ENCODE data around the gene ADAMTSL1.

Gene ADAMTSL1

DNA sequence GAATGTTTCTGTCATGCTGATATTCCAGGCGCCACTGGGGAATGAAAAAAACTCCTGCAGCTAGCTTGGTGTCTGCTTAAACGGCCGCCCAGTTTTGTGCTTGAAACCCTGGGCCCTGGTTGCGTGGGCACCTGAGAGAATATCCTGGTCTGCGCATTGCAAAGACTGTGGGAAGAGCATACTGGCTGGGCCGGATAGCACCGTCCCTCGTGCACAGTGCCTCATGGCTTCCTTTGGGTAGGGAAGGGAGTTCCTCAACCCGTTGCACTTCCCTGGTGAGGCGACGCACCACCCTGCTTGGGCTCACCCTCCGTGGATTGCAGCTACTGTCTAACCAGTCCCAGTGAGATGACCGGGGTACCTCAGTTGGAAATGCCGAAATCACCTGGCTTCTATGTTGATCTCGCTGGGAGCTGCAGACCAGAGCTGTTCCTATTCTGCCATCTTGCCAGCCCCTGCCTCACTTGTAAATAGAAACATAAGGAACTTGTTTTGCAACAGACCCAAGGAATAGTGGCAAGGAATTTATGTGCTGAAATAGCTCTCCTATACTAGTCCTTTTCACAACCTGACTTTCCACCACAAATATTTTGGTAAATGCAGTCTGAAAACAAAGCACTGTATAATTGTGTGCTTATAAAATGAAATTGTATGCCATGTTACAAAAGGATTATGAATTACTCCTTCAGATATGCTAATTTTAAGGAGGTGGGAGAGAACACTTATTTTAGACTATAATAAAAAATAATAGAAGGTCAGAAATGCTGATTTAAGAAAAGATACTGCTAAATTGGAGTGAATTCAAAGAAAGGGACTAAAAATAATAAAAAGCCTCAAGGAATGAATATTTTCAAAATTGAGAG is 90.3 kb downstream of the ADAMTSL1 start:
- no peak for DNase-seq

DNA sequence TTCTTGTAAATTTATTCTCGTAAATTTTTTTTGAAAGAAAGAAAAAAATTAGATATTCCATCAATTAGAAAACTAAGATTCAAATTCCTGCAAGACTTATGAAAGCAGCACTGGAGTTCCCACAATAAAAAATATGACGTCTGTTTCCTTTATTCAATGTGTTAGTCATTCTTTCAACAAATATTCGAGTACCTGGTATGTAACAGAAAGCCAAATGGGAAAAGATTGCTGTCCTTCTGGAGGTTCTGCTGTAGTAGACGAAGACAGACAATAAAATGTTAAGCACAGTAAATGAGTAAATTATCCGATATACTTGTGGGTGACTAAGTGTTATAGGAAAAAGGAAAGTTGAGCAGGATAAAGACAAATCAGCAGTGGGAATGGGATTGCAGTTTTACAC is 92.2 kb downstream of the ADAMTSL1 start:
- DNase-seq, result no peak

DNA sequence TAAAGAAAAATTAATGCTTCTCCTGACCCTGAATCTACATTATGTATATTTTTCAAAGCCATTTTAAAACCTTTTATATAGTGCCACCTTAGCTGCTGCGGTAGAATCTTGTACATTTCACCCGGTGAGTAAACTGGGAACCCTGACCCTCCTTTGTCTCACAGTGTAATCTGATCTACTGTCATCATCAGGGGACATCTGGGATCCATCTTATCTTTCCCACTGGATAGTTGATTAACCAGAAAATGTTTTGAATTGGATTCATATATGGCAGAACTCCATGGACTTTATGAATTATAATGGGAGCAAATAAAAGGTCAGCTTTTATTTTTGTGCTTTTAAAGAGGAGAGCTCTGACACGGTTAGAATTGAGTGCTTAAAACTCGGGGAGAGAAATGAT is 95.0 kb downstream of the ADAMTSL1 start:
- DNase-seq, result peak; percentile 87

DNA sequence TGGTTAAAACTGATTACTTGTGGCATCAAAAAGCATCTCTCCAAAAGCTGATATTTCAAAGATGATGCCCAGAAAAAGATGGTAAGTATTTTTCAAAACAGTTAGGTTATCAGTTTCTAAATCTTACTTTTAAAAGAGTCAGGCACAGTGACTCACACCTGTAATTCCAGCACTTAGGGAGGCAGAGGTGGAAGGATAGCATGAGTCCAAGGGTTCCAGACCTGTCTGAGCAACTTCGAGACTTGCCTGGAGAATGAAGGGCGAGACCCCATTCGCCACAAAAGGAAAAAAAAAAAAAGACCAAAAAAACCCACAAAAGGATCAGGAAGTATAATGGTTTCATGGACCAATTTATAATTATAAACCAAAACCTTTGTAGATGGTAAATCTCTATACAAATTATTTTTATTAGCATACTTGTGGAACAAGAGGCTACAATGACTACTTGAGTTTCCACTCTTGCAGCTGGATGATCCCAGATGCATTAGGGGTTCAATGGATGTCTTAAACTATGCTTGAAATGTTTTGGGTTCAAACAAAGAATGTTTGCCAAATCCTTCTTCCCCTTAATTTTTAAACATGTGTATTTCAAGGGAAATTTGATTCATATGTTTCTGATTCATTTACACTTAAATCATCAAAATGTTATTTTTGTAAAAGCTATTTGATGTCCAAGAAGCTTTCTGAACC is 96.1 kb downstream of the ADAMTSL1 start:
- no peak for DNase-seq

DNA sequence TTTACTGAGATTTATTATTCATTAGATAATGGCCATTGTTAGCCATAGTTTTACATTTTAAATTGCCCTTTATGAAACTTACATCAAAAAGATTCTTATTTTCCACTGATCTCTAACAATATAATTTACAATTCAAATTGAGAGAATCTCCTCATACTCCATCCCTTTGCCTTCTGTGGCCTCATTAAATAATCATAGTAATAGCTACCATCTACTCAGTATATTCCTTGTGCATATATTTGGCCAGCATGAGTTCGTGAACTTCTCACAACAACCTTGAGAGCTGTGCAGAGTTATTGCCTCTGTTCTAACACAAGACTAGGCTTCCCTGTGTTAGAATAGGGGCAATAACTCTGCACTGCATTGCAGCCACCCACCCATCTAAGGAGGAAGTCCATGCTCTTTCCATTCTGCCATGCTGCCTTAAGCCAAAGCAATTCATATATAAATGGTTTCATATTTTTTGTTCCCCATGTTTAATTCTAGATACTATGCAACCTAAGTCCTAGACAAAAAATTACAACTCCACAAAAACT is 99.1 kb downstream of the ADAMTSL1 start:
- DNase-seq, result no peak

DNA sequence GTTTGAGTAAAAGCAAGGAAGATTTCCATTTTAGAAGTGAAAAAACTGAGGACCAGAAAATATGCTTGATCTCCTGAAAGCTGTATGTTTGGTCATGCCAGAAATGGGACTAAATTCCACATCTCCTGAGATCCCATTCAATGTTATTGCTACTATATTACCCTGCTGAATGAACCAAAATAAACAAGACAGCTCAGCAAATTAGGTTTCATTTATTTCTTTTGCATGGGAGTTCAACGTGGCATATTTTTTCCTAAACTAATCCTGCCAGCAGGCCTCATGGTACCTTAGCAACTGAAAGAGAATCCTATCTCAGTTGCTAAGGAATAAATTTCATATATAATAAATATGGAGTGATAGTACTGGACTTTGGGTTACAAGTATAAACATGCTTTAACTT is 101.7 kb downstream of the ADAMTSL1 start:
- no peak for DNase-seq

DNA sequence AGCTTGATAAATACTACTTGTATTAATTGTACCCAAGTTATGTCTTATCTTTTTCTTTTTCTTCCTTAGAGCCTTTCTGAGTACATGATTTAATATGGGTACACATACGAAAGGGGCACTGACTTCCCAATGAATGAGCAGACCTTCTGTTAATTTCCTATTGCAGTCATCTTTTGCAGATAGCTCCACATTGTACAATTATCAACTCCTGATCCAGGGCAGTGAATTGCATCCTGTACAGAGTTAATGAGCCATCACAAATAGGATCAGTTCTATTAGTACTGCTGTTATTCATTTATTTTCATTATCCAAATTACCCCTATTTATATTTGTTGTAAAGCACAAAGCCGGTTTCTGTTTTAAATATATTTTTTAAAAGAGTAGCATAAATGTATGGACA is 105.6 kb downstream of the ADAMTSL1 start:
- peak; percentile 35 for DNase-seq

DNA sequence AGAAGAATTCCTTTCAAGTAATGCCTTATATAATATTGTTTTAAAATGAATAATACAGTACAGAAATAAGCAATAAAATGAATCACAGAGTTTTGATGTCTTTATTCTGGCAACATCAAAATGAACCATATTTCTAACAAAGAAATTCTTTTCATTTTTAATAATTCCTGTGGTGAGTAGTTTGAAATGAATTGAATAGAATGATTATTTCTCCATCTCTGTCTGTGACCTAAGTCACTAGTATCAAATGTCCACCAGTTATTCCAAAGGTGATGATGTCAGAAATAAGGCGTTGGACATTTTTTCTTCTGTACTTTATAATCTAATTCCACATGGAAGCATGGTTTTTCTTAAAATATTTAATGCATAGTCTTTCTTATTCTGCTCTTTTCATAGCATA is 106.2 kb downstream of the ADAMTSL1 start:
- no peak for DNase-seq

DNA sequence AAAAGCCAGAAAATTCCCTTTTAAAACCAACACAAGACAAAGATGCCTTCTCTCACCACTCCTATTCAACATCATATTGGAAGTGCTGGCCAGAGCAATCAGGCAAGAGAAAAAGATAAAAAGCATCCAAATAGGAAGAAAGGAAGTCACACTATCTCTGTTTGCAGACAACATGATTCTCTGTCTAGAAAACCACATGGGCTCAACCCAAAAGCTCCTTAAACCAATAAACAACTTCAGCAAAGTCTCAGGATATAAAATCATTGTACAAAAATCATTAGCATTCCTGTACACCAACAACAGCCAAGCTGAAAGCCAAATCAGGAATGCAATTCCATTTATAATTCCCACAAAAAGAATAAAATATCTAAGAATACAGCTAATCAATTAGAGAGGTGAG is 112.0 kb downstream of the ADAMTSL1 start:
- no peak for DNase-seq

DNA sequence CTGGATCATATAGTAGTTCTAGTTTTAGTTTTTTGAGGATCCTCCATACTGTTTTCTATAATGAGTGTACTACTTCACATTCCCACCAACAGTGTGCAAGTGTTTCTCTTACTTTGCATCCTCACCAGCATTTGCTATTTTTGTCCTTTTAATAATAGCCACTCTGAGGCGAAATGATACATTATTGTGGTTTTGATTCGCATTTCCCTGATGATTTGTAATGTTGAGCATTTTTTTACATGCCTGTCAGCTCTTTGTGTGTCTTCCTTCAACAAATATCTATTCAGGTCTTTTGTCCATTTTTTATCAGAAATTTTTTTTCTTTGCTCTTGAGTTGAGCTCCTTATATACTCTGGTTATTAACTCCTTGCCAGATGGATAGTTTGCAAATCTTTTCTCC is 114.0 kb downstream of the ADAMTSL1 start:
- DNase-seq, result no peak

DNA sequence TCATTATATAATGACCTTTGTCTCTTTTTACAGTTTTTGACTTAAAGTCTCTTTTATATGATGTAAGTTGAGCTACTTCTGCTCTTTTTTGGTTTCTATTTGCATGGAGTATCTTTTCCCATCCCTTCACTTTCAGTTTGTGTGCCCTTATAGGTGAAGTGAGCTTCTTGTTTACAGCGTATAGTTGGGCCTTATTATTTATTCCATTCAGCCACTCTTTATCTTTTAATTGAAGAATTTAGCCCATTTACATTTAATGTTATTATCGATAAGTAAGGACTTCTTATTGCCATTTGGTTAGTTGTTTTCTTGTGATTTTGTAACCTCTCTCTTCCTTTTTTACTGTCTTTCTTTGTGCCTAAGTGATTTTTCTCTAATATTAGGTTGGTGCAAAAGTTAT is 117.3 kb downstream of the ADAMTSL1 start:
- DNase-seq, result no peak

DNA sequence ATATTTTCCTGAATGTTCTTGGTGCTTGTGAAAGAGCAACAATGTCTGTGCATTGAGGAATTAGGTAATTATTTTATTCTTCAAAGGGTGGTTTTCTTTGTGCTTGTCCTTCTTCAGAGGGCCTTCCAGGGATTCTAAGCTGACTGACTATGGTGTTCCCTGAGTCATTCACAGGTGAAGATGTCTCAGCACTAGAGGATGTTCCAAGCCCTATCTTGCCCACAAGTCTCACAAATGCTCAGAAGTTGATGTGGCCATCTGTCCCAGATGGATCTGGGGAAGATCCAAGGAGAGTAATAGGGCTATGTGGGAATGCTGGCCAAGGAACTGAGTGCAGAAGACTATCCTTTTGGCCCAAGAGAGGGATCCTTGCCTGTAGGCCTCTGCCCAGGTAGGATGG is 120.9 kb downstream of the ADAMTSL1 start:
- no peak for DNase-seq

DNA sequence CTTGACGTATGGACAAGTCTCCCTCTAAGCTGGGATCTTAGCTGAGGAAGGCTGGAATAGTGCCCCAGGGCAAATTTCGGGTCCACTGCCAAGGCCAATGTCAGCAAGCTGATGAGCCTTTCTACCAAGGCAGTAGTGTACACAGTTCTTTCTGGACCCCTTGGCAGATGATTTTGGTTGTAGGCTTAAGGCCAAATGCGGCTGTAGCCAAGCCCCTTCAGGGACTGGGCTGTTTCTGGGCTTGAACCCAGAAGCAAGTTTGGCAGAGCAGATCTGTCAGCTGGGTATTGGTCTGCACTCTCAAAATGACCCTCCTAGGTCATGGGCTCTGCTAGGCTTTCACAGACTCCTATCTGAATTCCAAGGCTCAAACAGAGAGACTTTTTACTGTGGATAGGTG is 121.6 kb downstream of the ADAMTSL1 start:
- DNase-seq, result no peak

DNA sequence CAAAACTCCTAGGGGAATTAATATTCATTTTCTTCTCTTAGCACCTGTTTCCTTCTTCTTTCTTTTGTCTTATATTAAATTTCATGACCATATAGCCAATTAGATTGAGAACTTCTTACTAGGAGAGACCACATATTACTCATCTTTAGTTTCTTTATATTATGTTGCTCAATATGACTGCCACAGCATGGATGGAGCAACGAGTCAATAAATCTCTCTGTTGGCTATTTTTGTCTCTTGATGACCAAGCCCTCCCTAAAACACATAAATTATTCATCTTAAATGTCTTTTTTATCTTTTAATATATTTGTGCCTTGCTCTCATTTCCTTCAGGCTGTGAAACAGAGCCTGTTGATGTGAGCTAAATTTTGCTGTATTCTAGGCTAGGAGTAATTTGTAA is 123.0 kb downstream of the ADAMTSL1 start:
- DNase-seq, result no peak

DNA sequence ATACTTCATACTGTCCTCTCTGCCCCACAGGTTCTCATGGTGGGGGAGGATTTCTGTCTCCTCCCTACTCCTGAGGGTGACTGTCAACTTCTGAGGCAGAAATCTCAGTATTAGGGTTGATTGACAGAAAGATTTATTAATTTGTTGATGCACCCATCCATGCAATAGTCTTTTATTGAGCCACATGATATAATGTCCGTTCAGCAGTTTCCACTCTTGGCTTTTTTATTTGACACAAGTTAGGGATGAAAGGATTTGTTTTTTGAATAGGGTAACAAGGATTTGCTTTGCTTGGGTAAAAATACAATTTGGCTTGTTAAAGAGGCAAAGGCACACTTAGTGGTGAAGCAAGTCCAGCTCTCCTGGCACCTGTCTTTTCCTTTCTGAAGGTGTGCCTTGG is 125.0 kb downstream of the ADAMTSL1 start:
- no peak for DNase-seq

DNA sequence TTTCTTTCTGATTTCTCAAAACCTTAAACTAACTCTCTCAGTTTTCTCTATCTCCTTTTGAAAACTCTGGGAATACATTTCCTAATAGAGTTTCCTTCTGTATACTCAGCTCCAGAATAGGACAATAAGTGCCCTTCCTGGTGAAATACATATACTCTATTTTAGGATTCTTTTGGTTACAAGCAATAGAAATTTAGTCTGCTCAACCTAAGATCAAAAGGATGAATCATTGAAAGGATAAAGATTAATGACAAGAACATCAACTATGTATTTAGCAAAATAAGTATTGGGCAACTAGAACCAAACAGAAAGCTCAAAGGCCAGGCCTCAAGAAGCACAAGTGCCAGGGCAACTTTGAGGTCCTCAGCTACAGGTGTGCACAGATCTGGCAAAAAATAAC is 127.1 kb downstream of the ADAMTSL1 start:
- DNase-seq, result no peak

DNA sequence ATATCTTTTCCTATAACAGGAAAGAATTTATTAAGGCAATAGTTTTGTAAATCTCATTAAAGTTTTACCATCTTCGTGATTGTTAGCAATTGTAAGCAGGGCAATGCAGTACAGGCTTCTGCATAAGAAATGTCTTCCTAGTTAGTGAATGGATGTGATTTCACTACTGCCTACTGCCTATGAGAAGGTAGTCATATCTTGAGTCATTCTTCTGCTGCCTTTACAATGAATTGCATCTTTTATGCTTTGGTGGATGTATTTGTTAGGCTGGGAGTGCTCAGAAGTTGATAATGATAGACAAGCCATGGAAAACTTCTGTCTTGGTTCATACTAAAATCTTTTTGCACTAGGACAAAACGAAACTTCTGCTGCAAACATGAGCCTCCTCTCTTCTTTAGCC is 128.0 kb downstream of the ADAMTSL1 start:
- no peak for DNase-seq

DNA sequence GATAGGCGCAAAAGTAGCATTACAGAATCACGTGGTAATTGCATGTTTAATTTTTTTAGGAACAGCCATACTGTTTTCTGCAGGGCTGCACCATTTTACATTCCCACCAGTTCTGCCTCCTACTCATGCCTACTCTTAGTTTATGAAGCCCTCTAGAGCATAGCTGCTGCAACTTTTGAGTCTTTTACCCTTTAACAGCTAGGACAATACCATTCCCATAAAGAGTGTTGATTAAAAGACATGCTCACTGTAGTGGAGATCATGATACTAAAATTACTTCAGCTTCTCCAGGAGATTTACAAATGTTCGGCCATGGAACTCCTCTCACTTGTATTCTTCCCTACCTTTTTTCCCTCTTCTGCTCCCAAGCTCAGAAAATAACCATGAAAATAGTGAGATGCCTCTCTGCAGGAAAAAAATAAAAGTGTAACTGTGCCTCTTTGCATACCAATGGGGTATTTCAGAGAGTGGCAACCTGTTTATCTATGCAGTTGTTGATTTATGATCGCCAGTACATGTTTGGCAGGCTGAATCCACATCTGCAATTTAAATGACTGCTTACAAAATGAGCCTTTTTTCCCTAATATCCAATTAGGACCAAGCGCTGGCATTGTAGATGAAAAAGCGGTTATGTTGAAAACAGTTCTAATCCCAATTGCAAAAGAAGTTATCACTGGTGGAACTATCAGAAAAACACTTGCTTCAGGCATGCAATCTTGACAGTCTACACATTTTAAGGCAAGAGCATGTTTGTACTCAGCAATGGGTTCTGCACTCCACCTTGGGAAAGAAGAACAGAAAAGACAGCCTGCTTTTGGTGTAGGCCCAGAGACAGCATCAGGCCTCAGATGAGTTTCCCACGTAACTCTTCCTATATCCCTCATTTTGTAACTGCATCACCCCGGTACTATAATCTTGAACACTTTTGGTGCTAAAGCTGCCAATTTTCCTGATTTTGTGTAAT is 131.1 kb downstream of the ADAMTSL1 start:
- DNase-seq, result no peak

DNA sequence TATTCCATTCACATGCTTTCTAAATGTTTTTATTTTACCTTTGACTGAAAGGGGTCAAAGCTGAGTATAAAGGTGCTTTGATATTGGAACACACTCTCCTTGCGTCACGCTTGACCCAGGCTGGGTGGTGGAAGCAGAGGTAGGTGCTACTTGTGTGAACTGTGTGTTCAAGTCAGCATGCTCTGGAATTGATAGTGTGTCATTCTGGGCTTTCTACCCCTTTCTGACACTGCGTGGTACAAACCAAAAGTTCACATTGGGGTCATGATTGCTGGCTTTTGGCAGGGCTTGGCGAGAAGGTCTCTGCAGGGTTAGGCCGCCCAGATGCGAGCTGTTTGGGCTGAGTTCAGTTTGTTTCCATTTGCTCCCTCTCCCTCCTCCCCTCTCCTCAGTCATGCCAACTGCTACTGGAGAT is 131.8 kb downstream of the ADAMTSL1 start:
- DNase-seq, result no peak

DNA sequence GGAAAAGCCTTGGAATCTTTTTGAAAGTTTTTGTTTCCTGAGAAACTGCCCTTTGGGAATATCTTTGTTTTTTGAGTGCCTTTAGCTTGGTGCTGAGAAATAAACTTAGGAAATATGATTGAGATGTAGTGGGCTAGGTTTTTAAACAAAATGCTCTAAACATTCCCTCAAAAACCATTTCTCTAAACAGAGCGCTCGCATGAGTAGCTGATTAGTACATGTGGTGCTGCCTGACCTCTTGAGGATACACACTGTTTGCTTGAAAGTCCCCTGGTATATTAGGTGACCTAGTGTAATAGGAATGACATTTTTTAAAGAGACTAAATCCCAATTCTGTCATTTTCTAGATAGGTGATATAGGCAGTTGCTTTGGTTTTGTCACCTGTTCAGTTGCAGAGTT is 132.3 kb downstream of the ADAMTSL1 start:
- no peak for DNase-seq

DNA sequence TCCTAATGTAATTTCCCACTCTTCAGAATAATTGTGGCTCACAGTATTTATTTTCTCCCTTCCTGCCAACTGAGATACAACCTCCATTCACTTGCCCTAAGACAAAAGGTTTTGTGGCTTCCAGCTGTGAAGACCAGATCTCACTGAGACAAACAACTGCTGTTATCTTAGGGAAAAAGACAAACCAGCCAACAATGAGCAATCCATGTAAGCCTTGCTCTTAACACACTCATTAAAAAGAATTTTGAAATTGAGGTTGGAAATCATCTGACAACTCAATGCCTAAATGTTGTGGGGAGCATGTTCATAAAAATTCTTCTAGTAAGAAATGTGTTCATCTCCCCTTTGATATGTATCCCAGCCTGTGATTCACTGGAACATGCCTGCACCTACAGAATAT is 132.9 kb downstream of the ADAMTSL1 start:
- peak; percentile 85 for DNase-seq

DNA sequence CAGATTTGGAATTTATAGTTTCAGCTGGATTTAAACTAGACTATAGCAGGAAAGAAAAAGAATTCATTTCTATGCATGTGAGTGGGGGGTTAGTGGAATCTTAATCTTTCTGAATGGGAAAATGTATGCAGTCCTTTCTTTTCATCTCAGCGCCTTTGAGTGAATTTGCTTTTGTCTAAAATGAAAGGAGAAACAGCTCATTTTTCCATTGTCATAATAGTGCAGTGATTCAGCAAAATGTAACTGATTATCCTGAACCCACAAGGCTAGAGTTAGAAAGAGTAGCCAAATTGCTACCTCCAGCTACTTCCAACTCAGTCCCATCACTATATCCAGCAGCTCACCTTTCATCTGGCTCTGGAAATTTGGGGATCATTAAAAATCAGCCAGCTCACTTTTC is 134.4 kb downstream of the ADAMTSL1 start:
- DNase-seq, result no peak

DNA sequence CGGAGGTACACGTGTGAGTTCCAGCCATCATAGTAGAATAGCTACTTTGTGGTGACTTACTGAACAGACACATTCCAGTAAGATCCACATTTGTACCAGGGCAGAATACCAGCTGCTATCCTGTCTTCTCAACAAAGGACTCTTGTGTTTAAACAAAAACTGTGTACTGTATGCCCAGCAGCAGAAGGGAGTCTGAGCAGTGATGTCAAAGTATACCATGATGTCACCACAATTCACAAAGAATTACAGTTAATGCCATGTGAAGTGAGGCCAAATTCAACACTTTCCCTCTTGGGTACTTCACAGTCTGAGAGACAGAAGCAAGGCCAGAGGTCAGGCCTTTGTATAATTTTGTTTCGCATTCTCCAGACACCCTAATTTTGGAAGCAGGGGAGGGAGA is 137.0 kb downstream of the ADAMTSL1 start:
- peak; percentile 75 for DNase-seq

All from NCI-H146 (cell line).